Measurements from ENCODE around the gene PRPSAP2. TPM values are rescaled to one million over a fixed set of nuclear protein-coding genes. Genes with fewer than 3 reads are reported as not detected.
"Not testable (repeated sequence)": the region's sequence is repeated elsewhere in the genome, so short reads cannot be mapped to it uniquely, and the experiment has no call there.

Gene PRPSAP2
- total RNA-seq, 1 experiment from 2014 or later = 24.6 TPM

GRCh38 chr17:18921485-18921884 is 63.6 kb downstream of the PRPSAP2 start:
- Mint-ChIP-seq H3K27me3 (ENCODE audit: unreplicated experiment) (no peaks in the 10 kb centered on the region), H3K36me3 (ENCODE audit: insufficient read depth, unreplicated experiment) (peaks cover 20% of the 10 kb centered on the region), H3K27ac (ENCODE audit: unreplicated experiment) (peak overlapping the region; percentile 95), H3K4me3 (ENCODE audit: low read depth, unreplicated experiment) (peak overlapping the region; percentile 58), H3K9me3 (ENCODE audit: low read depth, unreplicated experiment) (no peaks in the 10 kb centered on the region), H3K4me1 (ENCODE audit: low read depth, unreplicated experiment) (peaks cover 22% of the 10 kb centered on the region)
- TF ChIP-seq, protein P1, sequence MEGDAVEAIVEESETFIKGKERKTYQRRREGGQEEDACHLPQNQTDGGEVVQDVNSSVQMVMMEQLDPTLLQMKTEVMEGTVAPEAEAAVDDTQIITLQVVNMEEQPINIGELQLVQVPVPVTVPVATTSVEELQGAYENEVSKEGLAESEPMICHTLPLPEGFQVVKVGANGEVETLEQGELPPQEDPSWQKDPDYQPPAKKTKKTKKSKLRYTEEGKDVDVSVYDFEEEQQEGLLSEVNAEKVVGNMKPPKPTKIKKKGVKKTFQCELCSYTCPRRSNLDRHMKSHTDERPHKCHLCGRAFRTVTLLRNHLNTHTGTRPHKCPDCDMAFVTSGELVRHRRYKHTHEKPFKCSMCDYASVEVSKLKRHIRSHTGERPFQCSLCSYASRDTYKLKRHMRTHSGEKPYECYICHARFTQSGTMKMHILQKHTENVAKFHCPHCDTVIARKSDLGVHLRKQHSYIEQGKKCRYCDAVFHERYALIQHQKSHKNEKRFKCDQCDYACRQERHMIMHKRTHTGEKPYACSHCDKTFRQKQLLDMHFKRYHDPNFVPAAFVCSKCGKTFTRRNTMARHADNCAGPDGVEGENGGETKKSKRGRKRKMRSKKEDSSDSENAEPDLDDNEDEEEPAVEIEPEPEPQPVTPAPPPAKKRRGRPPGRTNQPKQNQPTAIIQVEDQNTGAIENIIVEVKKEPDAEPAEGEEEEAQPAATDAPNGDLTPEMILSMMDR (IDR thresholded peaks at IDR 0.05; ENCODE audit: unreplicated experiment) = no peak
- TSS peak; percentile 95 for BruUV-seq (replicated peaks)
- CTCF ChIA-PET = interaction anchor here (1.0 kb wide), 1 partner anchor 17 kb away, joined by 4 read pairs; no protein-coding TSS in a partner anchor
- intact Hi-C loops (cut with micrococcal nuclease; ENCODE audit: unreplicated experiment) = no loop called here
- no peak for DNase-seq

- Mint-ChIP-seq H3K9me3 (ENCODE audit: low read depth, unreplicated experiment) (no peaks in the 10 kb centered on the region), H3K36me3 (ENCODE audit: insufficient read depth, unreplicated experiment) (peaks cover 15% of the 10 kb centered on the region), H3K4me3 (ENCODE audit: low read depth, unreplicated experiment) (peak overlapping the region; percentile 58), H3K27ac (ENCODE audit: unreplicated experiment) (peak overlapping the region; percentile 95), H3K27me3 (ENCODE audit: unreplicated experiment) (no peaks in the 10 kb centered on the region), H3K4me1 (ENCODE audit: low read depth, unreplicated experiment) (peaks cover 22% of the 10 kb centered on the region)
- BruUV-seq (replicated peaks) = no TSS peak
- intact Hi-C loops (cut with micrococcal nuclease; ENCODE audit: unreplicated experiment) = no loop called here
- TF ChIP-seq, protein P1 (IDR thresholded peaks at IDR 0.05; ENCODE audit: unreplicated experiment) = no peak
- peak; percentile 39 for DNase-seq
- CTCF ChIA-PET = no interaction called here
Measured at GRCh38 chr17:18921912-18922451, 64.1 kb downstream of the PRPSAP2 start.

DNA sequence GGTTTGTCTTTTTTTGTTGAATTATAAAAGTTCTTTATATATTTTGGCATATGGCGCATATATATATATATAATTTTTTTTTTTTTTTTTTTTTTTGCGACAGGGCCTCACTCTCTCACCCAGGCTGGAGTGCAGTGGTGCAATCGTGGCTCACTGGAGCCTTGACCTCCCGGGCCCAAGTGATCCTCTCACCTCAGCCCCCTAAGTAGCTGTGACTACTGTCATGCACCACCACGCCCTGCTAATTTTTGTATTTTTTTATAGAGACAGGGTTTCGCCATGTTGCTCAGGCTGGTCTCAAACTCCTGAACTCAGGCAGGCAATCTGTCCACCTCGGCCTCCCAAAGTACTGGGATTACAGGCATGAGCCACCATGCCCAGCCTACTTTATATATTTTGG is 64.7 kb downstream of the PRPSAP2 start:
- intact Hi-C loops (cut with micrococcal nuclease; ENCODE audit: unreplicated experiment); DNase-seq; H3K9me3 Mint-ChIP-seq (ENCODE audit: low read depth, unreplicated experiment); H3K27me3 Mint-ChIP-seq (ENCODE audit: unreplicated experiment): not testable (repeated sequence)
- Mint-ChIP-seq H3K4me1 (ENCODE audit: low read depth, unreplicated experiment) (peaks cover 22% of the 10 kb centered on the region), H3K36me3 (ENCODE audit: insufficient read depth, unreplicated experiment) (peaks cover 11% of the 10 kb centered on the region), H3K4me3 (ENCODE audit: low read depth, unreplicated experiment) (peak overlapping the region; percentile 58), H3K27ac (ENCODE audit: unreplicated experiment) (peak overlapping the region; percentile 95)
- TSS peak; percentile 80 for BruUV-seq (replicated peaks)
- CTCF ChIA-PET = interaction anchor here (0.7 kb wide), 1 partner anchor 10 kb away, joined by 4 read pairs; no protein-coding TSS in a partner anchor

DNA sequence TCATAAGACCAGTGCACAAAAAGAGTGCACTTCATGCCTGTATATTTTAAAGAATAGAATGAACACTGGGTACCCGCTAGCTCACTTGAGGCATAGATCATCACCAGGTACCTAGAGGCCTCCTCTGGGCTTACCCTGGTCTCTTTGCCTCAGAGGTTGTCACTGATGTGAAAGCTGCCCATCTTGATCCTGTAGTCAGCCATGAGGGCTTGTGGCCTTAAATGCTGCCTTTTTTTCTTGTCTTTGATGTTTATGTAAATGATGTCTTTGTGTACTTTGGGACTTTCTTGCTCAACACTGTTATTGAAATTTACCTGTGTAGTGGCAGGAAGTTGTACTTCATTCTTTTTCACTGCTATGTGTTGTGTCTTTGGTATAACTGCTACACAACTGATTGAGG is 67.3 kb downstream of the PRPSAP2 start:
- peaks cover 15% of the 10 kb centered on the region for H3K36me3 Mint-ChIP-seq (ENCODE audit: insufficient read depth, unreplicated experiment)
- H3K4me1 Mint-ChIP-seq (ENCODE audit: low read depth, unreplicated experiment) = peaks cover 14% of the 10 kb centered on the region
- no peaks in the 10 kb centered on the region for H3K9me3 Mint-ChIP-seq (ENCODE audit: low read depth, unreplicated experiment)
- no peaks in the 10 kb centered on the region for H3K27me3 Mint-ChIP-seq (ENCODE audit: unreplicated experiment)
- no peak for DNase-seq
- intact Hi-C loops (cut with micrococcal nuclease; ENCODE audit: unreplicated experiment) = no loop called here
- TF ChIP-seq, protein P1 (IDR thresholded peaks at IDR 0.05; ENCODE audit: unreplicated experiment) = no peak
- CTCF ChIA-PET = interaction anchor here (0.7 kb wide), 2 partner anchors 29 to 86 kb away, joined by 4 to 5 read pairs; no protein-coding TSS in a partner anchor
- H3K27ac Mint-ChIP-seq (ENCODE audit: unreplicated experiment) = no peak overlapping the region
- H3K4me3 Mint-ChIP-seq (ENCODE audit: low read depth, unreplicated experiment) = no peak overlapping the region
- BruUV-seq (replicated peaks) = no TSS peak

- TF ChIP-seq, protein P1 (IDR thresholded peaks at IDR 0.05; ENCODE audit: unreplicated experiment) = no peak
- Mint-ChIP-seq H3K4me3 (ENCODE audit: low read depth, unreplicated experiment) (no peak overlapping the region), H3K4me1 (ENCODE audit: low read depth, unreplicated experiment) (no peaks in the 10 kb centered on the region), H3K27ac (ENCODE audit: unreplicated experiment) (no peak overlapping the region), H3K9me3 (ENCODE audit: low read depth, unreplicated experiment) (no peaks in the 10 kb centered on the region), H3K27me3 (ENCODE audit: unreplicated experiment) (no peaks in the 10 kb centered on the region), H3K36me3 (ENCODE audit: insufficient read depth, unreplicated experiment) (peaks cover 4% of the 10 kb centered on the region)
- DNase-seq = no peak
- BruUV-seq (replicated peaks) = no TSS peak
- intact Hi-C loops (cut with micrococcal nuclease; ENCODE audit: unreplicated experiment) = no loop called here
- CTCF ChIA-PET = no interaction called here
Measured at GRCh38 chr17:18928628-18929125, 70.7 kb downstream of the PRPSAP2 start.
